Stimulated activated naive CD4-positive, alpha-beta T cell (primary cell): ENCODE data around the gene ZNRF3.
"Not testable (repeated sequence)": the region's sequence is repeated elsewhere in the genome, so short reads cannot be mapped to it uniquely, and the experiment has no call there.

Source experiments
- DNase-seq, 6 experiments: peaks; one replicate each; lab custom pipeline; 2025; lab: John Stamatoyannopoulos, UW

Gene ZNRF3

GRCh38 chr22:28908810-28909209, 25.4 kb downstream of the ZNRF3 start:
- not testable (repeated sequence) for DNase-seq

GRCh38 chr22:28909375-28909774, 26.0 kb downstream of the ZNRF3 start:
- no peak for DNase-seq

- DNase-seq, result no peak
Measured at GRCh38 chr22:28910569-28911303, 27.4 kb downstream of the ZNRF3 start.

GRCh38 chr22:28911304-28911690, 27.9 kb downstream of the ZNRF3 start:
- DNase-seq, result no peak

- no peak for DNase-seq
Measured at GRCh38 chr22:28911777-28912669, 28.7 kb downstream of the ZNRF3 start.

GRCh38 chr22:28914201-28914600, 30.8 kb downstream of the ZNRF3 start:
- DNase-seq, result no peak

- DNase-seq, result no peak
Measured at GRCh38 chr22:28915969-28916368, 32.6 kb downstream of the ZNRF3 start.

- no peak for DNase-seq
Measured at GRCh38 chr22:28917747-28918549, 34.6 kb downstream of the ZNRF3 start.

GRCh38 chr22:28918550-28919271, 35.3 kb downstream of the ZNRF3 start:
- no peak for DNase-seq

- no peak for DNase-seq
Measured at GRCh38 chr22:28920757-28921584, 37.6 kb downstream of the ZNRF3 start.

GRCh38 chr22:28921585-28921879, 38.2 kb downstream of the ZNRF3 start:
- DNase-seq, result no peak

GRCh38 chr22:28922540-28923244, 39.3 kb downstream of the ZNRF3 start:
- no peak for DNase-seq

GRCh38 chr22:28923826-28924732, 40.7 kb downstream of the ZNRF3 start:
- DNase-seq, result no peak

GRCh38 chr22:28925916-28926315, 42.5 kb downstream of the ZNRF3 start:
- DNase-seq, result no peak

GRCh38 chr22:28927630-28928029, 44.3 kb downstream of the ZNRF3 start:
- DNase-seq, result no peak

- DNase-seq, result no peak
Measured at GRCh38 chr22:28929197-28929596, 45.8 kb downstream of the ZNRF3 start.

GRCh38 chr22:28930357-28931007, 47.1 kb downstream of the ZNRF3 start:
- no peak for DNase-seq

- DNase-seq, result no peak
Measured at GRCh38 chr22:28931844-28932567, 48.6 kb downstream of the ZNRF3 start.
